ENCODE measurements around the gene NLRP6. TPM values are rescaled to one million over a fixed set of nuclear protein-coding genes. Genes with fewer than 3 reads are reported as not detected.

NLRP6 gene
- total and polyA plus RNA-seq, 2 donors from 2014 or later = 0.32 to 1.6 TPM

DNA sequence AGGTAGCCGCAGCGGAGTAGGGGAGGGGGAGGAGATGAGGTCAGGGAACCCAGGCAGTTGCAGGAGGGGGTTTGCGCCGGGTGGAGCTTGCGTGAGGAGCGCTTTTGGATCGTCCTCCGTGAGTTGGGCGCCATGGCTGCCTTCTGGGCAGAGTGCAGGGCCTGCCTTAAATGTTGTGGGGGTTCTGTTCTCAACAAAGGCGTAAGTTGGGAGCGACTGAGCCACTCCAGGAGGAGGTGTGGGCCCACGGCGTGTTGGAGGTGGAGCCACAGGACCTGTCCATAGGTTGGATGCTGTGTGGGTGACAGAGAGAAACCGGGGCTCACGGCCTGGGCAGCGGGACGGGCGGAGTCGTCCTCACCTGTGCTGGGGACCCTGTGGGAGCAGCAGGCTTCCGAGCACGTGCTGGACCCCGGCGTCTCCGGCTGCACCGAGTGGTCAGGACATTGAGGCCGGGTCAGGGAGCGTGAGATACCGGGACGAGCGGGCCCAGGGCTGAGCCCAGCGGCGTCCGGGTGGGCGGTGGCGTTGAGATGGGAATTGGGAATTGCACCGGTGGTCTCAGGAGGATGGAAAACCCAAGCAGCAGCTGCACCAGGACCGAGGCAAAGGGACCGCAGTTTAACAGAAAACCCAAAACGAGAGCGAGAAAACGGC lies 9.7 kb downstream of the NLRP6 start:
- peak in 2 of 5 donors; percentile 63 to 83 for DNase-seq
- peak overlapping the region in 2 of 3 donors; percentile 29 to 40 for H3K9ac ChIP-seq (ENCODE audit: low read length in 3 of 3)
- H3K9me3 ChIP-seq (ENCODE audit: control insufficient read depth in 2 of 3, insufficient read depth in 1 of 3, low read length in 3 of 3) = no peaks in the 10 kb centered on the region
- peak overlapping the region in 1 of 2 donors; percentile 20 for H3K27ac ChIP-seq (ENCODE audit: low read depth in 2 of 2, low read length in 2 of 2)
- H3K27me3 ChIP-seq (ENCODE audit: control insufficient read depth, insufficient read depth, low read length) = no peaks in the 10 kb centered on the region
- intact Hi-C loops (cut with DNase I) = no loop called here
- peaks cover 0 to 8% (median 0%) of the 10 kb centered on the region in 3 donors for H3K4me1 ChIP-seq (ENCODE audit: control insufficient read depth in 2 of 3, insufficient read depth in 2 of 3, low read depth in 1 of 3, low read length in 3 of 3)
- no peaks in the 10 kb centered on the region for H3K36me3 ChIP-seq (ENCODE audit: control insufficient read depth in 2 of 3, insufficient read depth in 3 of 3, low read length in 3 of 3)
- TF ChIP-seq, protein P1, sequence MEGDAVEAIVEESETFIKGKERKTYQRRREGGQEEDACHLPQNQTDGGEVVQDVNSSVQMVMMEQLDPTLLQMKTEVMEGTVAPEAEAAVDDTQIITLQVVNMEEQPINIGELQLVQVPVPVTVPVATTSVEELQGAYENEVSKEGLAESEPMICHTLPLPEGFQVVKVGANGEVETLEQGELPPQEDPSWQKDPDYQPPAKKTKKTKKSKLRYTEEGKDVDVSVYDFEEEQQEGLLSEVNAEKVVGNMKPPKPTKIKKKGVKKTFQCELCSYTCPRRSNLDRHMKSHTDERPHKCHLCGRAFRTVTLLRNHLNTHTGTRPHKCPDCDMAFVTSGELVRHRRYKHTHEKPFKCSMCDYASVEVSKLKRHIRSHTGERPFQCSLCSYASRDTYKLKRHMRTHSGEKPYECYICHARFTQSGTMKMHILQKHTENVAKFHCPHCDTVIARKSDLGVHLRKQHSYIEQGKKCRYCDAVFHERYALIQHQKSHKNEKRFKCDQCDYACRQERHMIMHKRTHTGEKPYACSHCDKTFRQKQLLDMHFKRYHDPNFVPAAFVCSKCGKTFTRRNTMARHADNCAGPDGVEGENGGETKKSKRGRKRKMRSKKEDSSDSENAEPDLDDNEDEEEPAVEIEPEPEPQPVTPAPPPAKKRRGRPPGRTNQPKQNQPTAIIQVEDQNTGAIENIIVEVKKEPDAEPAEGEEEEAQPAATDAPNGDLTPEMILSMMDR (IDR thresholded peaks at IDR 0.05; ENCODE audit: borderline replicate concordance, extremely low read depth, insufficient read depth) = no peak
- no peak for FAIRE-seq
- H3K4me3 ChIP-seq (ENCODE audit: low read length in 3 of 3) = peak overlapping the region in 2 of 3 donors; percentile 60 to 65

DNA sequence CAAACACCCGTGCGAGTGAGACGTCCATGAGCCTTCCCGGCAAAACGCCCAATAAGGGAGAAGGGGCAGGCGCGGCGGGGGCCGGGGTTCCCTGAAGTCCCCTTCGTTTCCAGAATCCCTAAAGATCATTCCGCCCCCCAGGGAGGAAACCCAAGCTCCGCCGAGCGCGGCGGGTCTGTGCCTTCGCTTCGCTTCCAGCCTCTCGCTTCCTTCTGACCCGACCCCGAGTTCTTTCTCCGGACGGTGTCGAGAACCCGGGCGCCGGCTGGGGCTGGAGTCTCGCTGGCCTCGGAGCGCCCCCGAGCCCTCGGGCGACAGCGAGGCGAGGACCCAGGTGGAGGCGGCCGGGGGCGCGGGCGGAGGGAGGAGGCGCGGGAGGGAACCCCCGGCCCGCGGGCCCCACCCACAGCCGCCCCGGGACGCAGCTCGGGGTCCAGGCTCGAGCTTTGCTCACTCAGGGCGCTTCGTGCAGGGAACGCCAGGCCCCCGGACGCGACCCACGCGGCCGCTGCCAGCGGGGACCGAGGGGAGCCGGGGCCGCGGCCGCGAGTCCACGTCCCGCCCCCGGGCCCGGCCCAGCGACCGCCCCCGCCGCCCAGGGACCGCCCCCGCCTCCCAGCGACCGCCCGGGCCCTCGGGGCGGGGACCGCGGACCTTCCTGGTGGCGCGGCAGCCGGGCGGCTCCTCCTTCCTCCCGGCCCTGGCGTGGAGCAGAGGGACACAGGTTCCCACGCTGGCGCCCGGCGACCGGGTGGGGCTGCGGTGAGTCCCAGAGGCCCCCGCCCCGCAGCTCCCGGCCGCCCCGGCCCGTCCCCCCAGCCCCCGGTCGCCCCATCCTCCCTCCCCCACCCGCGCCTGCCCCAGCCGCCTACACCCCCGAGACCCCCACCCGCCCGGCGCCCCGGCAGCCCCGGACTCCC lies 10.5 kb downstream of the NLRP6 start, which contains the start of gene PGGHG:
TSS of gene PGGHG (plus strand) at position 649 of the 920 bp plus-strand sequence. CDS start 691 bp downstream, outside the sequence.
- Histone ChIP-seq H3K9me3 (ENCODE audit: control insufficient read depth in 2 of 3, insufficient read depth in 1 of 3, low read length in 3 of 3) (no peaks in the 10 kb centered on the region), H3K4me3 (ENCODE audit: low read length in 3 of 3) (peak within 1 kb of the TSS in 2 of 3 donors; percentile 60 to 65), H3K27ac (ENCODE audit: low read depth in 2 of 2, low read length in 2 of 2) (peak within 1 kb of the TSS in 1 of 2 donors; percentile 20), H3K9ac (ENCODE audit: low read length in 3 of 3) (peak within 1 kb of the TSS in 2 of 3 donors; percentile 29 to 40), H3K27me3 (ENCODE audit: control insufficient read depth, insufficient read depth, low read length) (no peaks in the 10 kb centered on the region), H3K36me3 (ENCODE audit: control insufficient read depth in 2 of 3, insufficient read depth in 3 of 3, low read length in 3 of 3) (no peaks in the 10 kb centered on the region), H3K4me1 (ENCODE audit: control insufficient read depth in 2 of 3, insufficient read depth in 2 of 3, low read depth in 1 of 3, low read length in 3 of 3) (peaks cover 0 to 8% (median 0%) of the 10 kb centered on the region in 3 donors)
- FAIRE-seq (no peak), DNase-seq (peak in 4 of 5 donors; percentile 55 to 93 (median 70))
- intact Hi-C loops (cut with DNase I) = no loop called here
- TF ChIP-seq, protein P1 (IDR thresholded peaks at IDR 0.05; ENCODE audit: borderline replicate concordance, extremely low read depth, insufficient read depth) = no peak

- Histone ChIP-seq H3K9ac (ENCODE audit: low read length in 3 of 3) (peak overlapping the region in 1 of 3 donors; percentile 34), H3K4me1 (ENCODE audit: control insufficient read depth in 2 of 3, insufficient read depth in 2 of 3, low read depth in 1 of 3, low read length in 3 of 3) (peaks cover 0 to 8% (median 0%) of the 10 kb centered on the region in 3 donors), H3K27me3 (ENCODE audit: control insufficient read depth, insufficient read depth, low read length) (no peaks in the 10 kb centered on the region), H3K27ac (ENCODE audit: low read depth in 2 of 2, low read length in 2 of 2) (no peak overlapping the region), H3K4me3 (ENCODE audit: low read length in 3 of 3) (peak overlapping the region in 1 of 3 donors; percentile 17), H3K9me3 (ENCODE audit: control insufficient read depth in 2 of 3, insufficient read depth in 1 of 3, low read length in 3 of 3) (no peaks in the 10 kb centered on the region), H3K36me3 (ENCODE audit: control insufficient read depth in 2 of 3, insufficient read depth in 3 of 3, low read length in 3 of 3) (no peaks in the 10 kb centered on the region)
- intact Hi-C loops (cut with DNase I) = no loop called here
- DNase-seq = peak in 1 of 5 donors; percentile 77
- FAIRE-seq = no peak
- TF ChIP-seq, protein P1 (IDR thresholded peaks at IDR 0.05; ENCODE audit: borderline replicate concordance, extremely low read depth, insufficient read depth) = no peak
Observed at GRCh38 chr11:289398-289711, 11.1 kb downstream of the NLRP6 start.

All from kidney (tissue), 14 donors.